Rectal smooth muscle tissue (tissue), 1 donor: ENCODE results near the gene VPS37B.
A peak's percentile ranks its signal among the peaks of the same experiment; 100 is the strongest.

Experiments used
- H3K27ac ChIP-seq: one replicate; pipeline ENCODE4 v1.7.0; 2013; ENCODE audit warnings: low read depth, low read length, inconsistent platforms
- H3K27me3 ChIP-seq: one replicate; pipeline ENCODE4 v1.7.0; 2013; ENCODE audit warnings: low read length; ENCODE audit not compliant: control insufficient read depth, insufficient read depth
- H3K36me3 ChIP-seq: one replicate; pipeline ENCODE4 v1.7.0; 2013; ENCODE audit warnings: low read length; ENCODE audit not compliant: control insufficient read depth, insufficient read depth
- H3K4me1 ChIP-seq: one replicate; pipeline ENCODE4 v1.7.0; 2013; ENCODE audit warnings: low read length; ENCODE audit not compliant: control insufficient read depth, insufficient read depth
- H3K4me3 ChIP-seq: one replicate; pipeline ENCODE4 v1.7.0; 2013; ENCODE audit warnings: low read length
- H3K9ac ChIP-seq: one replicate; pipeline ENCODE4 v1.7.0; 2013; ENCODE audit warnings: low read length

The VPS37B gene

GRCh38 chr12:122872815-122873361, 23.0 kb downstream of the VPS37B start:
- H3K4me3 ChIP-seq, result no peak overlapping the region
- no peaks in the 10 kb centered on the region for H3K27me3 ChIP-seq
- H3K9ac ChIP-seq, result no peak overlapping the region
- peak overlapping the region; percentile 17 for H3K27ac ChIP-seq
- peaks cover 15% of the 10 kb centered on the region for H3K36me3 ChIP-seq
- H3K4me1 ChIP-seq, result peaks cover 20% of the 10 kb centered on the region

GRCh38 chr12:122871851-122872780, 23.8 kb downstream of the VPS37B start:
- Histone ChIP-seq H3K9ac (no peak overlapping the region), H3K4me1 (peaks cover 20% of the 10 kb centered on the region), H3K27me3 (no peaks in the 10 kb centered on the region), H3K27ac (peak overlapping the region; percentile 64), H3K36me3 (peaks cover 15% of the 10 kb centered on the region), H3K4me3 (peak overlapping the region; percentile 71)

- Histone ChIP-seq H3K27me3 (no peaks in the 10 kb centered on the region), H3K4me1 (peaks cover 20% of the 10 kb centered on the region), H3K4me3 (peak overlapping the region; percentile 71), H3K36me3 (peaks cover 19% of the 10 kb centered on the region), H3K27ac (peak overlapping the region; percentile 64), H3K9ac (peak overlapping the region; percentile 52)
Measured at GRCh38 chr12:122870867-122871664, 24.9 kb downstream of the VPS37B start.

- H3K9ac ChIP-seq, result no peak overlapping the region
- no peaks in the 10 kb centered on the region for H3K27me3 ChIP-seq
- H3K36me3 ChIP-seq, result peaks cover 19% of the 10 kb centered on the region
- H3K4me1 ChIP-seq, result peaks cover 18% of the 10 kb centered on the region
- no peak overlapping the region for H3K27ac ChIP-seq
- no peak overlapping the region for H3K4me3 ChIP-seq
Measured at GRCh38 chr12:122870163-122870842, 25.6 kb downstream of the VPS37B start.

GRCh38 chr12:122869207-122869973, 26.5 kb downstream of the VPS37B start:
- Histone ChIP-seq H3K27me3 (no peaks in the 10 kb centered on the region), H3K27ac (no peak overlapping the region), H3K9ac (peak overlapping the region; percentile 28), H3K4me3 (no peak overlapping the region), H3K36me3 (peaks cover 19% of the 10 kb centered on the region), H3K4me1 (peaks cover 18% of the 10 kb centered on the region)

GRCh38 chr12:122868471-122869177, 27.3 kb downstream of the VPS37B start:
- H3K36me3 ChIP-seq, result peaks cover 19% of the 10 kb centered on the region
- no peaks in the 10 kb centered on the region for H3K27me3 ChIP-seq
- H3K27ac ChIP-seq, result no peak overlapping the region
- H3K9ac ChIP-seq, result no peak overlapping the region
- no peak overlapping the region for H3K4me3 ChIP-seq
- H3K4me1 ChIP-seq, result peaks cover 18% of the 10 kb centered on the region

GRCh38 chr12:122867691-122868461, 28.0 kb downstream of the VPS37B start:
- H3K27ac ChIP-seq, result no peak overlapping the region
- H3K4me3 ChIP-seq, result no peak overlapping the region
- no peak overlapping the region for H3K9ac ChIP-seq
- H3K36me3 ChIP-seq, result peaks cover 19% of the 10 kb centered on the region
- peaks cover 18% of the 10 kb centered on the region for H3K4me1 ChIP-seq
- H3K27me3 ChIP-seq, result no peaks in the 10 kb centered on the region

GRCh38 chr12:122866950-122867607, 28.8 kb downstream of the VPS37B start:
- no peak overlapping the region for H3K4me3 ChIP-seq
- H3K4me1 ChIP-seq, result peaks cover 14% of the 10 kb centered on the region
- H3K36me3 ChIP-seq, result peaks cover 19% of the 10 kb centered on the region
- no peak overlapping the region for H3K9ac ChIP-seq
- H3K27me3 ChIP-seq, result no peaks in the 10 kb centered on the region
- no peak overlapping the region for H3K27ac ChIP-seq

- peaks cover 7% of the 10 kb centered on the region for H3K4me1 ChIP-seq
- H3K4me3 ChIP-seq, result no peak overlapping the region
- peaks cover 19% of the 10 kb centered on the region for H3K36me3 ChIP-seq
- no peak overlapping the region for H3K9ac ChIP-seq
- H3K27me3 ChIP-seq, result no peaks in the 10 kb centered on the region
- no peak overlapping the region for H3K27ac ChIP-seq
Measured at GRCh38 chr12:122866379-122866778, 29.5 kb downstream of the VPS37B start.
